ENCODE results near the gene ACADS. TPM values are rescaled to one million over a fixed set of nuclear protein-coding genes. Genes with fewer than 3 reads are reported as not detected.

The ACADS gene
- polyA plus RNA-seq, 2 of the 4 experiments (the other 2 are of a cell fraction): 7.9 to 9.3 TPM

- TF ChIP-seq REST (IDR thresholded peaks at IDR 0.05) (no peak), POLR2AphosphoS2 (conservative IDR thresholded peaks at IDR 0.05; ENCODE audit: low read length) (no peak), RAD21 (conservative IDR thresholded peaks at IDR 0.05 in 1 of 2, IDR thresholded peaks at IDR 0.05 in 1 of 2) (0 out of 5 replicates have a peak, but pooled peaks of 1 of the 2 experiments have one; percentile 13), FOXS1 (CRISPR knock-in tag; IDR thresholded peaks at IDR 0.05) (no peak), RFX5 (IDR thresholded peaks at IDR 0.05) (no peak)
Measured at GRCh38 chr12:120692524-120693033, 33.0 kb upstream of the ACADS start (continued).

GRCh38 chr12:120693848-120694247, 31.8 kb upstream of the ACADS start:
- TF ChIP-seq PBX3 (IDR thresholded peaks at IDR 0.05) (no peak), FOSB (CRISPR knock-in tag; IDR thresholded peaks at IDR 0.05) (no peak), RFX5 (IDR thresholded peaks at IDR 0.05) (no peak), CBX2 (IDR thresholded peaks at IDR 0.05; ENCODE audit: borderline replicate concordance, low read depth) (no peak), REST (IDR thresholded peaks at IDR 0.05) (no peak)
- 93% methylated on average over 4 of the region's 4 CpGs for WGBS (ENCODE audit: missing lambda C conversion rate)
- Histone ChIP-seq H3K4me1 (peaks cover 53% of the 10 kb centered on the region), H3K9me3 (no peaks in the 10 kb centered on the region), H3K4me2 (0 out of 3 replicates have a peak overlapping the region, but pooled peaks have one; percentile 86), H3K4me3 (no peak overlapping the region), H3K27ac (peak overlapping the region in 1 of 2 experiments; percentile 94; a peak in 2 of 6 replicates)
- no peak for FAIRE-seq
- POLR2A ChIA-PET: no interaction called here
- DNase-seq (ENCODE audit: low read depth in 1 of 2, low spot score in 1 of 2): no peak
- no peak for ATAC-seq
- CTCF ChIA-PET: interaction anchor here (1.0 to 19.0 kb wide), 4 partner anchors 15 to 111 kb away, joined by 3 to 137 read pairs (median 5); no protein-coding TSS in a partner anchor

GRCh38 chr12:120696626-120697025, 29.0 kb upstream of the ACADS start:
- FAIRE-seq (no peak), DNase-seq (ENCODE audit: low read depth in 1 of 2, low spot score in 1 of 2) (no peak), ATAC-seq (no peak)
- Histone ChIP-seq H3K4me3 (no peak overlapping the region), H3K9me3 (no peaks in the 10 kb centered on the region), H3K4me2 (no peak overlapping the region), H3K4me1 (peaks cover 26% of the 10 kb centered on the region), H3K27ac (no peak overlapping the region)
- WGBS (ENCODE audit: missing lambda C conversion rate): 77% methylated on average over 6 of the region's 6 CpGs
- ChIA-PET POLR2A (no interaction called here), CTCF (interaction anchor here (1.0 to 19.0 kb wide), 2 partner anchors 9 to 49 kb away, joined by 3 to 137 read pairs; no protein-coding TSS in a partner anchor)
- no peak for TF ChIP-seq HOXB13 (CRISPR knock-in tag; IDR thresholded peaks at IDR 0.05; ENCODE audit: low read depth)
- TF ChIP-seq CBX8 (IDR thresholded peaks at IDR 0.05): no peak
- TF ChIP-seq KDM1A (IDR thresholded peaks at IDR 0.05; ENCODE audit: low read depth): no peak
- TF ChIP-seq MAZ (IDR thresholded peaks at IDR 0.05; ENCODE audit: borderline replicate concordance, low read depth, low read length): no peak
- TF ChIP-seq ZSCAN20 (CRISPR knock-in tag; IDR thresholded peaks at IDR 0.05): no peak
- TF ChIP-seq KDM5A (IDR thresholded peaks at IDR 0.05): no peak
- TF ChIP-seq ELK1 (IDR thresholded peaks at IDR 0.05; ENCODE audit: low read depth, low read length): no peak
- TF ChIP-seq RCOR1 (IDR thresholded peaks at IDR 0.05; ENCODE audit: low read depth, low read length): no peak
- no peak for TF ChIP-seq POLR2AphosphoS2 (conservative IDR thresholded peaks at IDR 0.05; ENCODE audit: low read length)
- TF ChIP-seq ZC3H11A (IDR thresholded peaks at IDR 0.05): no peak
- no peak for TF ChIP-seq EHMT2 (IDR thresholded peaks at IDR 0.05; ENCODE audit: low read depth)
- TF ChIP-seq MAX (IDR thresholded peaks at IDR 0.05): no peak
- no peak for TF ChIP-seq FOSL2 (IDR thresholded peaks at IDR 0.05)
- no peak for TF ChIP-seq FOSL2 (CRISPR knock-in tag; IDR thresholded peaks at IDR 0.05)
- no peak for TF ChIP-seq EP300 (IDR thresholded peaks at IDR 0.05)
- no peak for TF ChIP-seq CHD2 (IDR thresholded peaks at IDR 0.05; ENCODE audit: low read length, partially characterized antibody)
- no peak for TF ChIP-seq ZFP36 (IDR thresholded peaks at IDR 0.05; ENCODE audit: borderline replicate concordance, partially characterized antibody)
- TF ChIP-seq RFX5 (IDR thresholded peaks at IDR 0.05): no peak

Measured in A549 (cell line).